Chondrocyte (in vitro differentiated cells): ENCODE data around the gene FAM240B. TPM values are rescaled to one million over a fixed set of nuclear protein-coding genes. Genes with fewer than 3 reads are reported as not detected.

ENCODE experiments used
- DNase-seq: peaks from one replicate; pipeline ENCODE4 v3.0.0; 2021; ENCODE audit warnings: mixed read lengths, low spot score
- H3K27ac Mint-ChIP-seq: one replicate; pipeline ENCODE4 v1.8.0; 2021; ENCODE audit warnings: mild to moderate bottlenecking, moderate library complexity, mixed read lengths; ENCODE audit not compliant: unreplicated experiment
- H3K27me3 Mint-ChIP-seq: 2 replicates; pipeline ENCODE4 v1.8.0; 2021; ENCODE audit warnings: low read depth, mixed read lengths
- H3K36me3 Mint-ChIP-seq: 2 replicates; pipeline ENCODE4 v1.8.0; 2021; ENCODE audit warnings: low read depth, mixed read lengths
- H3K4me1 Mint-ChIP-seq: 2 replicates; pipeline ENCODE4 v1.8.0; 2021; ENCODE audit warnings: low read depth, mild to moderate bottlenecking, mixed read lengths
- H3K4me3 Mint-ChIP-seq: one replicate; pipeline ENCODE4 v1.8.0; 2021; ENCODE audit warnings: mild to moderate bottlenecking, moderate library complexity, mixed read lengths; ENCODE audit not compliant: unreplicated experiment
- H3K9me3 Mint-ChIP-seq: 2 replicates; pipeline ENCODE4 v1.8.0; 2021; ENCODE audit warnings: low read depth, mixed read lengths
- CTCF ChIP-seq: fragments of 200-600 bp; sonication (generic); IDR thresholded peaks from 2 replicates; pipeline ENCODE4 v1.5.0; 2021; ENCODE audit warnings: antibody characterized with exemption, mild to moderate bottlenecking, moderate library complexity
- total RNA-seq: library from RNA; stranded (reverse); gene quantifications from 3 replicates; pipeline ENCODE4 v1.2.1, GENCODE V29; 2021

FAM240B gene
- total RNA-seq, 1 donor from 2014 or later = not detected

- no peak overlapping the region for H3K27ac Mint-ChIP-seq
- no peaks in the 10 kb centered on the region for H3K9me3 Mint-ChIP-seq
- H3K4me1 Mint-ChIP-seq = no peaks in the 10 kb centered on the region
- TF ChIP-seq CTCF = no peak
- DNase-seq = no peak
- H3K27me3 Mint-ChIP-seq = peaks cover 3% of the 10 kb centered on the region
- H3K4me3 Mint-ChIP-seq = no peak overlapping the region
- H3K36me3 Mint-ChIP-seq = no peaks in the 10 kb centered on the region
Observed at GRCh38 chr9:38656896-38657295, 63.0 kb downstream of the FAM240B start.

- peaks cover 3% of the 10 kb centered on the region for H3K27me3 Mint-ChIP-seq
- DNase-seq = no peak
- no peak for TF ChIP-seq CTCF
- no peaks in the 10 kb centered on the region for H3K9me3 Mint-ChIP-seq
- no peak overlapping the region for H3K4me3 Mint-ChIP-seq
- H3K27ac Mint-ChIP-seq = no peak overlapping the region
- H3K36me3 Mint-ChIP-seq = peaks cover 2% of the 10 kb centered on the region
- H3K4me1 Mint-ChIP-seq = peaks cover 6% of the 10 kb centered on the region
Observed at GRCh38 chr9:38652486-38652885, 67.4 kb downstream of the FAM240B start.

- Mint-ChIP-seq H3K4me3 (no peak overlapping the region), H3K9me3 (no peaks in the 10 kb centered on the region), H3K27me3 (peaks cover 3% of the 10 kb centered on the region), H3K36me3 (peaks cover 2% of the 10 kb centered on the region), H3K27ac (no peak overlapping the region), H3K4me1 (peaks cover 6% of the 10 kb centered on the region)
- no peak for DNase-seq
- no peak for TF ChIP-seq CTCF
Observed at GRCh38 chr9:38652044-38652443, 67.9 kb downstream of the FAM240B start.

GRCh38 chr9:38651400-38652042 lies 68.4 kb downstream of the FAM240B start:
- Mint-ChIP-seq H3K9me3 (no peaks in the 10 kb centered on the region), H3K4me1 (peaks cover 6% of the 10 kb centered on the region), H3K4me3 (no peak overlapping the region), H3K27ac (no peak overlapping the region), H3K36me3 (peaks cover 2% of the 10 kb centered on the region), H3K27me3 (peaks cover 3% of the 10 kb centered on the region)
- DNase-seq = no peak
- no peak for TF ChIP-seq CTCF

- H3K4me3 Mint-ChIP-seq = no peak overlapping the region
- H3K27me3 Mint-ChIP-seq = no peaks in the 10 kb centered on the region
- H3K36me3 Mint-ChIP-seq = peaks cover 2% of the 10 kb centered on the region
- no peak for DNase-seq
- no peaks in the 10 kb centered on the region for H3K9me3 Mint-ChIP-seq
- no peak for TF ChIP-seq CTCF
- H3K27ac Mint-ChIP-seq = no peak overlapping the region
- H3K4me1 Mint-ChIP-seq = peaks cover 6% of the 10 kb centered on the region
Observed at GRCh38 chr9:38650564-38650963, 69.4 kb downstream of the FAM240B start.
